ENCODE results near the gene PCDHB10.
"Not testable (repeated sequence)": the region's sequence is repeated elsewhere in the genome, so short reads cannot be mapped to it uniquely, and the experiment has no call there.

The PCDHB10 gene

GRCh38 chr5:141192110-141192725 lies at the start of gene PCDHB10:
Gene PCDHB10 (plus strand): TSS chr5:141192353. CDS start chr5:141192553, 200 bp downstream.
- H3K27ac ChIP-seq (ENCODE audit: low read depth, low read length): no peak within 1 kb of the TSS
- no peak within 1 kb of the TSS for H3K4me3 ChIP-seq (ENCODE audit: low read depth, low read length)
- H3K4me1 ChIP-seq (ENCODE audit: control insufficient read depth, insufficient read depth, low read length, unreplicated experiment): no peaks in the 10 kb centered on the region
- no peaks in the 10 kb centered on the region for H3K79me2 ChIP-seq (ENCODE audit: control insufficient read depth, insufficient read depth, low read length, unreplicated experiment)
- H3K27me3 ChIP-seq (ENCODE audit: insufficient read depth, low read length): peaks cover 8% of the 10 kb centered on the region; the same call in 1 of the 2 replicates
- no peak within 1 kb of the TSS for H2AFZ ChIP-seq (ENCODE audit: low read length, unreplicated experiment)
- H3K36me3 ChIP-seq (ENCODE audit: insufficient read depth, low read length): no peaks in the 10 kb centered on the region

GRCh38 chr5:141149812-141150211 lies 42.3 kb upstream of the PCDHB10 start, which contains the start of gene PCDHB6:
Gene PCDHB6 (plus strand): TSS chr5:141150057. CDS start chr5:141150258, 201 bp downstream.
- Histone ChIP-seq H3K27ac (ENCODE audit: low read depth, low read length) (no peak within 1 kb of the TSS), H3K4me3 (ENCODE audit: low read depth, low read length) (no peak within 1 kb of the TSS; the same call in 1 of the 2 replicates), H3K79me2 (ENCODE audit: control insufficient read depth, insufficient read depth, low read length, unreplicated experiment) (no peaks in the 10 kb centered on the region), H3K27me3 (ENCODE audit: insufficient read depth, low read length) (peaks cover 5% of the 10 kb centered on the region; the same call in 1 of the 2 replicates), H3K4me1 (ENCODE audit: control insufficient read depth, insufficient read depth, low read length, unreplicated experiment) (no peaks in the 10 kb centered on the region), H3K36me3 (ENCODE audit: insufficient read depth, low read length) (no peaks in the 10 kb centered on the region), H2AFZ (ENCODE audit: low read length, unreplicated experiment) (no peak within 1 kb of the TSS)

GRCh38 chr5:141150224-141150992 lies 41.7 kb upstream of the PCDHB10 start:
- no peak overlapping the region for H2AFZ ChIP-seq (ENCODE audit: low read length, unreplicated experiment)
- H3K27ac ChIP-seq (ENCODE audit: low read depth, low read length): no peak overlapping the region
- no peaks in the 10 kb centered on the region for H3K4me1 ChIP-seq (ENCODE audit: control insufficient read depth, insufficient read depth, low read length, unreplicated experiment)
- H3K36me3 ChIP-seq (ENCODE audit: insufficient read depth, low read length): no peaks in the 10 kb centered on the region
- no peak overlapping the region; the same call in 1 of the 2 replicates for H3K4me3 ChIP-seq (ENCODE audit: low read depth, low read length)
- H3K27me3 ChIP-seq (ENCODE audit: insufficient read depth, low read length): peaks cover 5% of the 10 kb centered on the region; the same call in 1 of the 2 replicates
- H3K79me2 ChIP-seq (ENCODE audit: control insufficient read depth, insufficient read depth, low read length, unreplicated experiment): no peaks in the 10 kb centered on the region

GRCh38 chr5:141150993-141151325 lies 41.2 kb upstream of the PCDHB10 start:
- Histone ChIP-seq H3K4me3 (ENCODE audit: low read depth, low read length) (no peak overlapping the region), H2AFZ (ENCODE audit: low read length, unreplicated experiment) (no peak overlapping the region), H3K4me1 (ENCODE audit: control insufficient read depth, insufficient read depth, low read length, unreplicated experiment) (no peaks in the 10 kb centered on the region), H3K36me3 (ENCODE audit: insufficient read depth, low read length) (no peaks in the 10 kb centered on the region), H3K79me2 (ENCODE audit: control insufficient read depth, insufficient read depth, low read length, unreplicated experiment) (no peaks in the 10 kb centered on the region), H3K27me3 (ENCODE audit: insufficient read depth, low read length) (peaks cover 5% of the 10 kb centered on the region; the same call in 1 of the 2 replicates), H3K27ac (ENCODE audit: low read depth, low read length) (no peak overlapping the region)

- H3K27ac ChIP-seq (ENCODE audit: low read depth, low read length); H3K79me2 ChIP-seq (ENCODE audit: control insufficient read depth, insufficient read depth, low read length, unreplicated experiment); H3K27me3 ChIP-seq (ENCODE audit: insufficient read depth, low read length); H2AFZ ChIP-seq (ENCODE audit: low read length, unreplicated experiment); H3K4me3 ChIP-seq (ENCODE audit: low read depth, low read length); H3K36me3 ChIP-seq (ENCODE audit: insufficient read depth, low read length); H3K4me1 ChIP-seq (ENCODE audit: control insufficient read depth, insufficient read depth, low read length, unreplicated experiment): not testable (repeated sequence)
These were observed 40.5 kb upstream of the PCDHB10 start for GRCh38 chr5:141151632-141152031.

GRCh38 chr5:141152096-141152495 lies 40.1 kb upstream of the PCDHB10 start:
- not testable (repeated sequence) for H3K4me1 ChIP-seq (ENCODE audit: control insufficient read depth, insufficient read depth, low read length, unreplicated experiment); H3K4me3 ChIP-seq (ENCODE audit: low read depth, low read length); H3K79me2 ChIP-seq (ENCODE audit: control insufficient read depth, insufficient read depth, low read length, unreplicated experiment); H3K27me3 ChIP-seq (ENCODE audit: insufficient read depth, low read length); H3K27ac ChIP-seq (ENCODE audit: low read depth, low read length); H3K36me3 ChIP-seq (ENCODE audit: insufficient read depth, low read length); H2AFZ ChIP-seq (ENCODE audit: low read length, unreplicated experiment)

GRCh38 chr5:141155540-141156374 lies 36.4 kb upstream of the PCDHB10 start:
- Histone ChIP-seq H3K79me2 (ENCODE audit: control insufficient read depth, insufficient read depth, low read length, unreplicated experiment) (no peaks in the 10 kb centered on the region), H3K4me3 (ENCODE audit: low read depth, low read length) (no peak overlapping the region), H3K4me1 (ENCODE audit: control insufficient read depth, insufficient read depth, low read length, unreplicated experiment) (no peaks in the 10 kb centered on the region), H3K36me3 (ENCODE audit: insufficient read depth, low read length) (no peaks in the 10 kb centered on the region), H3K27ac (ENCODE audit: low read depth, low read length) (no peak overlapping the region), H2AFZ (ENCODE audit: low read length, unreplicated experiment) (no peak overlapping the region), H3K27me3 (ENCODE audit: insufficient read depth, low read length) (peaks cover 8% of the 10 kb centered on the region; the same call in 1 of the 2 replicates)

- not testable (repeated sequence) for H3K27ac ChIP-seq (ENCODE audit: low read depth, low read length)
These were observed 34.8 kb upstream of the PCDHB10 start for GRCh38 chr5:141157356-141157755.

GRCh38 chr5:141157901-141158300 lies 34.3 kb upstream of the PCDHB10 start:
- H2AFZ ChIP-seq (ENCODE audit: low read length, unreplicated experiment); H3K36me3 ChIP-seq (ENCODE audit: insufficient read depth, low read length); H3K27ac ChIP-seq (ENCODE audit: low read depth, low read length); H3K79me2 ChIP-seq (ENCODE audit: control insufficient read depth, insufficient read depth, low read length, unreplicated experiment); H3K27me3 ChIP-seq (ENCODE audit: insufficient read depth, low read length); H3K4me3 ChIP-seq (ENCODE audit: low read depth, low read length); H3K4me1 ChIP-seq (ENCODE audit: control insufficient read depth, insufficient read depth, low read length, unreplicated experiment): not testable (repeated sequence)

More at GRCh38 chr5:141157356-141157755, 34.8 kb upstream of the PCDHB10 start:
- H3K4me3 ChIP-seq (ENCODE audit: low read depth, low read length); H3K36me3 ChIP-seq (ENCODE audit: insufficient read depth, low read length); H3K79me2 ChIP-seq (ENCODE audit: control insufficient read depth, insufficient read depth, low read length, unreplicated experiment); H3K4me1 ChIP-seq (ENCODE audit: control insufficient read depth, insufficient read depth, low read length, unreplicated experiment); H3K27me3 ChIP-seq (ENCODE audit: insufficient read depth, low read length); H2AFZ ChIP-seq (ENCODE audit: low read length, unreplicated experiment): not testable (repeated sequence)

- Histone ChIP-seq H3K79me2 (ENCODE audit: control insufficient read depth, insufficient read depth, low read length, unreplicated experiment) (no peaks in the 10 kb centered on the region), H3K36me3 (ENCODE audit: insufficient read depth, low read length) (no peaks in the 10 kb centered on the region), H3K4me3 (ENCODE audit: low read depth, low read length) (no peak within 1 kb of the TSS), H3K4me1 (ENCODE audit: control insufficient read depth, insufficient read depth, low read length, unreplicated experiment) (no peaks in the 10 kb centered on the region), H3K27me3 (ENCODE audit: insufficient read depth, low read length) (peaks cover 27% of the 10 kb centered on the region), H2AFZ (ENCODE audit: low read length, unreplicated experiment) (peak within 1 kb of the TSS; percentile 41), H3K27ac (ENCODE audit: low read depth, low read length) (no peak within 1 kb of the TSS)
These were observed 19.6 kb upstream of the PCDHB10 start, which contains the start of gene PCDHB7 for GRCh38 chr5:141172381-141173204. Gene PCDHB7 (plus strand): TSS chr5:141172644. CDS start chr5:141172836, 192 bp downstream.
